Lower lobe of right lung (tissue), 2 donors: ENCODE measurements around the gene PSAP. TPM values are rescaled to one million over a fixed set of nuclear protein-coding genes. Genes with fewer than 3 reads are reported as not detected.

Experiments used
- ATAC-seq, 2 donors: fragments of 200-7000 bp; cut with Tn5 transposase; one replicate each; pipeline ENCODE4 v1.9.1; 2020 to 2022; ENCODE audit warnings: mild to moderate bottlenecking in 2 of 2, moderate library complexity in 2 of 2
- DNase-seq: peaks from one replicate; pipeline ENCODE4 v3.0.0-alpha.2; 2020
- H3K27ac ChIP-seq: fragments of 200-600 bp; one replicate; pipeline ENCODE4 v1.8.0; 2022
- H3K27me3 ChIP-seq: fragments of 200-600 bp; one replicate; pipeline ENCODE4 v1.8.0; 2022; ENCODE audit warnings: low read depth
- H3K36me3 ChIP-seq: fragments of 200-600 bp; one replicate; pipeline ENCODE4 v1.8.0; 2022; ENCODE audit warnings: mild to moderate bottlenecking
- H3K4me1 ChIP-seq: fragments of 200-600 bp; one replicate; pipeline ENCODE4 v1.8.0; 2022
- H3K4me3 ChIP-seq: fragments of 200-600 bp; one replicate; pipeline ENCODE4 v1.8.0; 2022; ENCODE audit warnings: mild to moderate bottlenecking
- H3K9me3 ChIP-seq: fragments of 200-600 bp; one replicate; pipeline ENCODE4 v1.8.0; 2022
- CTCF ChIP-seq: fragments of 200-600 bp; IDR thresholded peaks from one replicate; pipeline ENCODE4 v1.8.0; 2022; ENCODE audit warnings: antibody characterized with exemption, mild to moderate bottlenecking
- intact Hi-C: fragments of 100-400 bp; cut with DNase I; formaldehyde crosslinking; loops from one replicate; pipeline ENCODE4 v1.11.0; 2022
- total RNA-seq: library from RNA; stranded (reverse); fragmentation: NEBNext Ultra II Directional; extraction: Animal tissue kit (Norgen Biotek cat#: 25700); gene quantifications from one replicate; pipeline ENCODE4 v1.2.1, GENCODE V29; 2021
- donor health status: DM: no; HTN: yes; CAD: no; lungs with severe emphysema.

The PSAP gene
- total RNA-seq, 1 donor from 2014 or later, result 2,019 TPM

- H3K36me3 ChIP-seq, result peaks cover 94% of the 10 kb centered on the region
- intact Hi-C loops, result no loop called here
- no peak overlapping the region for H3K27ac ChIP-seq
- no peaks in the 10 kb centered on the region for H3K27me3 ChIP-seq
- H3K4me1 ChIP-seq, result peaks cover 28% of the 10 kb centered on the region
- TF ChIP-seq CTCF, result no peak
- ATAC-seq (no peak), DNase-seq (no peak)
- H3K4me3 ChIP-seq, result no peak overlapping the region
- no peaks in the 10 kb centered on the region for H3K9me3 ChIP-seq
Observed at GRCh38 chr10:71829896-71830295, 21.2 kb downstream of the PSAP start.

GRCh38 chr10:71829171-71829570 lies 21.9 kb downstream of the PSAP start:
- DNase-seq, result peak; percentile 84
- no peak overlapping the region for H3K4me3 ChIP-seq
- H3K9me3 ChIP-seq, result no peaks in the 10 kb centered on the region
- intact Hi-C loops, result no loop called here
- no peak overlapping the region for H3K27ac ChIP-seq
- peaks cover 25% of the 10 kb centered on the region for H3K4me1 ChIP-seq
- peaks cover 98% of the 10 kb centered on the region for H3K36me3 ChIP-seq
- ATAC-seq, result peak; percentile 72 to 80
- no peak for TF ChIP-seq CTCF
- no peaks in the 10 kb centered on the region for H3K27me3 ChIP-seq

- intact Hi-C loops, result no loop called here
- Histone ChIP-seq H3K27ac (no peak overlapping the region), H3K9me3 (no peaks in the 10 kb centered on the region), H3K36me3 (peaks cover 98% of the 10 kb centered on the region), H3K4me1 (peaks cover 21% of the 10 kb centered on the region), H3K27me3 (no peaks in the 10 kb centered on the region), H3K4me3 (peak overlapping the region; percentile 2)
- TF ChIP-seq CTCF, result no peak
- ATAC-seq, result no peak
- no peak for DNase-seq
Observed at GRCh38 chr10:71828702-71829101, 22.3 kb downstream of the PSAP start.

- intact Hi-C loops, result no loop called here
- ATAC-seq (no peak), DNase-seq (no peak)
- no peak for TF ChIP-seq CTCF
- H3K27me3 ChIP-seq, result no peaks in the 10 kb centered on the region
- no peak overlapping the region for H3K4me3 ChIP-seq
- peaks cover 98% of the 10 kb centered on the region for H3K36me3 ChIP-seq
- H3K27ac ChIP-seq, result no peak overlapping the region
- H3K4me1 ChIP-seq, result peaks cover 12% of the 10 kb centered on the region
- H3K9me3 ChIP-seq, result no peaks in the 10 kb centered on the region
Observed at GRCh38 chr10:71827852-71828251, 23.2 kb downstream of the PSAP start.

- no peak overlapping the region for H3K4me3 ChIP-seq
- H3K9me3 ChIP-seq, result no peaks in the 10 kb centered on the region
- H3K4me1 ChIP-seq, result peaks cover 7% of the 10 kb centered on the region
- peaks cover 100% of the 10 kb centered on the region for H3K36me3 ChIP-seq
- DNase-seq (no peak), ATAC-seq (no peak)
- H3K27ac ChIP-seq, result no peak overlapping the region
- intact Hi-C loops, result no loop called here
- H3K27me3 ChIP-seq, result no peaks in the 10 kb centered on the region
- TF ChIP-seq CTCF, result no peak
Observed at GRCh38 chr10:71825217-71825616, 25.8 kb downstream of the PSAP start.

- H3K9me3 ChIP-seq, result no peaks in the 10 kb centered on the region
- no peak for DNase-seq
- no peaks in the 10 kb centered on the region for H3K27me3 ChIP-seq
- no peak overlapping the region for H3K27ac ChIP-seq
- peaks cover 100% of the 10 kb centered on the region for H3K36me3 ChIP-seq
- no peak overlapping the region for H3K4me3 ChIP-seq
- intact Hi-C loops, result no loop called here
- ATAC-seq, result no peak
- no peak for TF ChIP-seq CTCF
- H3K4me1 ChIP-seq, result peaks cover 11% of the 10 kb centered on the region
Observed at GRCh38 chr10:71824333-71824732, 26.7 kb downstream of the PSAP start.
